Esophagus muscularis mucosa (tissue), 3 donors: ENCODE results near the gene NCKAP5.

Experiments used
- CTCF ChIP-seq, 3 experiments: fragments of 200-600 bp in 2 of 3; fragments of 450-650 bp in 1 of 3; sonication (generic) in 2 of 3; IDR thresholded peaks; one replicate each; pipeline ENCODE4 v1.5.1; 2017 to 2019; ENCODE audit warnings: antibody characterized with exemption in 3 of 3, mild to moderate bottlenecking in 2 of 3, moderate library complexity in 1 of 3
- POLR2AphosphoS5 ChIP-seq, 2 donors: sonication (generic); formaldehyde crosslinking; IDR thresholded peaks; one replicate each; pipeline ENCODE4 v1.6.1; 2017; ENCODE audit warnings: antibody characterized with exemption in 2 of 2

DNA sequence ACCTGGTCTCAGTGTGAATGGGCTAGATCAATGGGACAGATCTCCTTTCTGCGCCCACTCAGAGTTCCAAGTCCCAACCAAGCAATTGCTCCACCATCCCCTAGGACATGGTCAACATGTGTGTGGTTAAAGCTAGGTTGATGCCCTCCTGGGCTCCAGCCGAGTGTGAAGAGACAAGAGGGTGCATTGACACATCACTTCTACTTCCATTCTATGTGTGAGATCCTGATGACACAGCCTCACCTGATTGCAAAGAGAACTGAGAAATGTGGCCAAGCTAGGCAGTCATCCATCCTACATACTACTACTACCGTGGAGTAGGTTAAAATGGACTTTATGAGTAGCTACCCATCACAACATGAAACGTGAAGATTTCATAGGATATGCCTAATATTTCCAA lies 106.8 kb downstream of the NCKAP5 start:
- no peak for TF ChIP-seq CTCF (IDR thresholded peaks at IDR 0.05)
- TF ChIP-seq POLR2AphosphoS5 (IDR thresholded peaks at IDR 0.05), result no peak
